GM20000 (cell line): ENCODE data around the gene XPNPEP3.
"Not testable (repeated sequence)": the region's sequence is repeated elsewhere in the genome, so short reads cannot be mapped to it uniquely, and the experiment has no call there.

Experiments
- DNase-seq: peaks from one replicate; pipeline ENCODE4 v3.0.0; 2012; ENCODE audit warnings: low spot score
- CTCF ChIP-seq: IDR thresholded peaks from 2 replicates; pipeline ENCODE4 v1.5.1; 2012; ENCODE audit warnings: mild to moderate bottlenecking, control low read depth; ENCODE audit errors: extremely low read depth, missing control alignments

Gene XPNPEP3

DNA sequence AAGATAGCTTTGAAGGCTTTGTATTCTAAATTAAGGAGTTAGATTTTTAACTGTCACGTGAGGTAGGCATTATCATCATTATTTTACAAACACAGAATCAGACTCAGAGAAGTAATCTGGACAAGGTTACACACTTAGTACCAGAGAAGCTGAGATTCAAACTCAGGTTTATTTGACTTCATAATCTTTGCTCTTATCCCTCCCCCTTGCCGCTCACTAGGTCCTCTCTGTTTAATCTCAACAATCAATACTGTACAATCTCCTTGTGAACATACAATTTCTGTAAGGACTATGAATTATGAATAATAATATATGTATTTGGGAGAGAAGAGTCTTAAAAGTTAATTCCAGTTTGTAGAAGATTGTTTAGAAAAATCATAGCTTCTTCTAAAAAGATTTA is 10.2 kb downstream of the XPNPEP3 start:
- no peak for DNase-seq
- TF ChIP-seq CTCF = no peak

- not testable (repeated sequence) for DNase-seq
Observed at GRCh38 chr22:40868379-40868778, 11.4 kb downstream of the XPNPEP3 start.

- no peak for TF ChIP-seq CTCF
- no peak for DNase-seq
Observed at GRCh38 chr22:40874016-40874415, 17.1 kb downstream of the XPNPEP3 start.

- TF ChIP-seq CTCF = no peak
- DNase-seq = no peak
Observed at GRCh38 chr22:40875111-40875510, 18.2 kb downstream of the XPNPEP3 start.

GRCh38 chr22:40876907-40877306 is 20.0 kb downstream of the XPNPEP3 start:
- no peak for DNase-seq

DNA sequence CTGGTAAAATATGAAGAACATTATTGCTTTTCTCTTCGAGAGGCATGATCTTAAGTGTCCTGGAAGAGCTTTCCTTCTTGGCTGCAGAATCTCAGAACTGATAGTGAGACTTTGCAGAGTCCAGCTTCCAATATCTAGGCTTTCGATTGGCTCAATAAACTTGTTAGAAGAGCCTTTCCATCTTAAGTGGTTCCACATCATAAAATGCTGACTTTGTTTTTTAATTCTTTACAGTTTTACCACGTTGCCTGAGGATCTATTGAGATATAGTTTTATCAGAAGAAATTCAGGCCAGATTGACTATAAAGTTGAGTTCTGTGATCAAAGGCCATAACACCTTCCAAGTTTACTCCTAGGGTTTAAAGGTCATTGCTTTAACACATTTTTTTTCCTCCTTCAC is 20.5 kb downstream of the XPNPEP3 start:
- TF ChIP-seq CTCF = no peak
- no peak for DNase-seq

More at GRCh38 chr22:40876907-40877306, 20.0 kb downstream of the XPNPEP3 start:
- TF ChIP-seq CTCF = no peak

DNA sequence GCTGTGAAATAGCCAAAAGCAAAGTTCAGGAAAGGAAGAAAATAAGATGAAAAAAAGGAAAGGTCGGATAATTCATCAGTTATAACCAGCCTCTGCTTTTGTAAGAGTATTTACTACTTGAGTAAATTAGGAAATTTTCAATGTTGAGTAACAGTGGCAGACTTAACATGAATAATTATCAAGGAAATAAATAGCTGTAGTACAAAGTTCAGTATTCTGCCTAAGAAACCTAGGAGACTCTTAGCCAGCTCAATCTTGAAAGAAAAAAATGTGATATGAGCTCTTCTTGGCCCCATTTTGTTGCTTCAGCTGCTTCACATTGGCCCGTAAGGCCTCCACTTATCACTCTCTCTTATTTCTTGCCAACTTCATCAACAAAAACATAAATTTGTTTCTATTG is 22.0 kb downstream of the XPNPEP3 start:
- no peak for TF ChIP-seq CTCF
- no peak for DNase-seq

GRCh38 chr22:40889116-40889515 is 32.2 kb downstream of the XPNPEP3 start:
- no peak for TF ChIP-seq CTCF
- DNase-seq = no peak
